Smooth muscle cell (in vitro differentiated cells): ENCODE results near the gene RPS2. TPM values are rescaled to one million over a fixed set of nuclear protein-coding genes. Genes with fewer than 3 reads are reported as not detected.
A peak's percentile ranks its signal among the peaks of the same experiment; 100 is the strongest.

Experiments
- DNase-seq: peaks from one replicate; lab custom pipeline; 2025; ENCODE audit not compliant: unreplicated experiment; lab: John Stamatoyannopoulos, UW
- H2AFZ ChIP-seq: fragments of 200-600 bp; sonication (generic); 2 replicates; pipeline ENCODE4 v1.6.0; 2016; ENCODE audit warnings: antibody characterized with exemption, low read depth, mild to moderate bottlenecking
- H3F3A ChIP-seq: fragments of 200-600 bp; sonication (generic); 2 replicates; pipeline ENCODE4 v1.6.0; 2017; ENCODE audit warnings: antibody characterized with exemption, low read depth
- H3K27ac ChIP-seq: fragments of 200-600 bp; sonication (generic); 2 replicates; pipeline ENCODE4 v1.5.1; 2016; ENCODE audit warnings: low read depth, mild to moderate bottlenecking
- H3K27me3 ChIP-seq: fragments of 200-600 bp; sonication (generic); 2 replicates; pipeline ENCODE4 v1.6.1; 2016; ENCODE audit warnings: low read depth, mild to moderate bottlenecking
- H3K36me3 ChIP-seq: fragments of 200-600 bp; sonication (generic); 2 replicates; pipeline ENCODE4 v1.5.1; 2016; ENCODE audit warnings: low read depth
- H3K4me1 ChIP-seq: fragments of 200-600 bp; sonication (generic); 2 replicates; pipeline ENCODE4 v1.5.1; 2016; ENCODE audit warnings: low read depth
- H3K4me2 ChIP-seq: fragments of 200-600 bp; sonication (generic); 2 replicates; pipeline ENCODE4 v1.6.0; 2016; ENCODE audit warnings: mild to moderate bottlenecking
- H3K4me3 ChIP-seq: fragments of 200-600 bp; sonication (generic); 2 replicates; pipeline ENCODE4 v1.5.1; 2016; ENCODE audit warnings: mild to moderate bottlenecking
- H3K79me2 ChIP-seq: fragments of 200-600 bp; sonication (generic); 2 replicates; pipeline ENCODE4 v1.6.0; 2016; ENCODE audit warnings: low read depth, mild to moderate bottlenecking
- H3K9ac ChIP-seq: fragments of 200-600 bp; sonication (generic); 2 replicates; pipeline ENCODE4 v1.6.0; 2016; ENCODE audit warnings: low read depth
- H3K9me3 ChIP-seq: fragments of 200-600 bp; sonication (generic); replicated peaks from 2 replicates; pipeline ENCODE4 v1.5.1; 2016; ENCODE audit warnings: low read depth
- H4K20me1 ChIP-seq: fragments of 200-600 bp; sonication (generic); 2 replicates; pipeline ENCODE4 v1.6.0; 2016; ENCODE audit warnings: low read depth
- CTCF ChIP-seq: fragments of 200-600 bp; sonication (generic); IDR thresholded peaks from 2 replicates; pipeline ENCODE4 v1.5.1; 2017; ENCODE audit warnings: borderline replicate concordance, mild to moderate bottlenecking, antibody characterized with exemption; ENCODE audit not compliant: insufficient read depth, poor library complexity, severe bottlenecking
- whole genome bisulfite sequencing: methylation state at CpG from one replicate; pipeline ENCODE4 v1.1.7; 2016; ENCODE audit warnings: low lambda C conversion rate; 5-methylcytosine and 5-hydroxymethylcytosine counted together
- polyA plus RNA-seq: library from polyadenylated mRNA; unstranded; fragments of >200 nt; fragmentation: Nextera tagmentation; extraction: Ambion mirVana; gene quantifications from 2 replicates; pipeline ENCODE4 v1.2.1, GENCODE V29; 2016
- total RNA-seq: library from RNA; depleted of rRNA; stranded (reverse); fragments of >200 nt; gene quantifications from 2 replicates; pipeline ENCODE4 v1.2.3, GENCODE V29; 2014

RPS2 gene
- total and polyA plus RNA-seq, 2 experiments from 2014 or later, result 2,041 to 2,576 TPM

GRCh38 chr16:1919327-1919998 is 45.2 kb downstream of the RPS2 start:
- Histone ChIP-seq H3K4me3 (no peak overlapping the region), H3F3A (no peaks in the 10 kb centered on the region), H3K9ac (no peak overlapping the region), H4K20me1 (no peaks in the 10 kb centered on the region), H3K79me2 (no peaks in the 10 kb centered on the region), H3K9me3 (no peaks in the 10 kb centered on the region), H3K27me3 (peaks cover 50% of the 10 kb centered on the region), H3K4me2 (no peak overlapping the region), H3K27ac (no peak overlapping the region), H3K36me3 (no peaks in the 10 kb centered on the region), H3K4me1 (peaks cover 14% of the 10 kb centered on the region), H2AFZ (no peak overlapping the region)
- TF ChIP-seq CTCF, result no peak
- DNase-seq, result no peak
- 64% methylated on average over 27 of the region's 30 CpGs for WGBS

GRCh38 chr16:1918351-1919326 is 46.0 kb downstream of the RPS2 start, which contains the start of gene HS3ST6:
Gene HS3ST6, minus strand, starts transcription at chr16:1918415. Its CDS starts 92 bp downstream, at chr16:1918323.
- Histone ChIP-seq H3K4me2 (peak within 1 kb of the TSS; percentile 67), H3K9me3 (no peaks in the 10 kb centered on the region), H2AFZ (no peak within 1 kb of the TSS), H4K20me1 (no peaks in the 10 kb centered on the region), H3F3A (no peaks in the 10 kb centered on the region), H3K79me2 (no peaks in the 10 kb centered on the region), H3K9ac (no peak within 1 kb of the TSS), H3K36me3 (no peaks in the 10 kb centered on the region), H3K27me3 (peaks cover 50% of the 10 kb centered on the region), H3K4me3 (no peak within 1 kb of the TSS), H3K4me1 (peaks cover 10% of the 10 kb centered on the region), H3K27ac (no peak within 1 kb of the TSS)
- DNase-seq, result no peak
- 28% methylated on average over 34 of the region's 71 CpGs for WGBS
- no peak for TF ChIP-seq CTCF

- no peak for TF ChIP-seq CTCF
- no peaks in the 10 kb centered on the region for H3K36me3 ChIP-seq
- H3K27me3 ChIP-seq, result peaks cover 50% of the 10 kb centered on the region
- H3K9ac ChIP-seq, result no peak overlapping the region
- no peaks in the 10 kb centered on the region for H3K79me2 ChIP-seq
- H3K4me2 ChIP-seq, result no peak overlapping the region
- WGBS, result 9% methylated on average over 55 of the region's 81 CpGs
- no peaks in the 10 kb centered on the region for H3K9me3 ChIP-seq
- H2AFZ ChIP-seq, result no peak overlapping the region
- no peaks in the 10 kb centered on the region for H3F3A ChIP-seq
- H4K20me1 ChIP-seq, result no peaks in the 10 kb centered on the region
- peaks cover 10% of the 10 kb centered on the region for H3K4me1 ChIP-seq
- no peak for DNase-seq
- no peak overlapping the region for H3K27ac ChIP-seq
- H3K4me3 ChIP-seq, result no peak overlapping the region
These were observed 46.8 kb downstream of the RPS2 start for GRCh38 chr16:1917665-1918350.
